Neuronal stem cell (in vitro differentiated cells): Measurements from ENCODE around the gene PPP1CA.
A peak's percentile ranks its signal among the peaks of the same experiment; 100 is the strongest.

Experiments
- DNase-seq: peaks from one replicate; pipeline ENCODE4 v3.0.0-alpha.2; 2013; ENCODE audit warnings: low spot score
- H2AFZ ChIP-seq: one replicate; pipeline ENCODE4 v1.6.1; 2013; ENCODE audit warnings: mild to moderate bottlenecking, low read length, inconsistent platforms
- H2AK5ac ChIP-seq: 2 replicates; pipeline ENCODE4 v1.6.1; 2013; ENCODE audit warnings: low read depth, mild to moderate bottlenecking, inconsistent platforms, low read length, moderate library complexity, mixed read lengths
- H2BK120ac ChIP-seq: 2 replicates; pipeline ENCODE4 v1.6.1; 2013; ENCODE audit warnings: low read depth, mild to moderate bottlenecking, inconsistent platforms, low read length, moderate library complexity, mixed read lengths
- H2BK12ac ChIP-seq: one replicate; pipeline ENCODE4 v1.6.1; 2013; ENCODE audit warnings: low read length, inconsistent platforms
- H2BK15ac ChIP-seq: 2 replicates; pipeline ENCODE4 v1.6.1; 2013; ENCODE audit warnings: mild to moderate bottlenecking, low read length, inconsistent platforms, mixed read lengths
- H2BK5ac ChIP-seq: one replicate; pipeline ENCODE4 v1.6.1; 2013; ENCODE audit warnings: inconsistent platforms, mild to moderate bottlenecking, low read length, moderate library complexity
- H3K14ac ChIP-seq: one replicate; pipeline ENCODE4 v1.6.1; 2013; ENCODE audit warnings: low read length, inconsistent platforms
- H3K18ac ChIP-seq: 2 replicates; pipeline ENCODE4 v1.6.1; 2013; ENCODE audit warnings: low read length, inconsistent platforms
- H3K23ac ChIP-seq: 2 replicates; pipeline ENCODE4 v1.6.1; 2013; ENCODE audit warnings: low read depth, mild to moderate bottlenecking, mixed read lengths, low read length, inconsistent platforms; ENCODE audit not compliant: poor library complexity
- H3K27ac ChIP-seq: replicated peaks from 3 replicates; pipeline ENCODE4 v1.5.1; 2013; ENCODE audit warnings: low read length, inconsistent platforms
- H3K27me3 ChIP-seq, 3 experiments: 2 replicates each; pipeline ENCODE4 v1.6.1; 2013; ENCODE audit warnings: low read length in 3 of 3, mild to moderate bottlenecking in 2 of 3, inconsistent platforms in 1 of 3, low read depth in 1 of 3, mixed read lengths in 1 of 3, moderate library complexity in 1 of 3; ENCODE audit not compliant: control insufficient read depth in 3 of 3, insufficient read depth in 3 of 3
- H3K36me3 ChIP-seq, 2 donors: replicated peaks in 1 of 2; 2 replicates each; pipeline ENCODE4 v1.6.1; 2013; ENCODE audit warnings: low read length in 2 of 2; ENCODE audit not compliant: control insufficient read depth in 2 of 2, insufficient read depth in 2 of 2
- H3K4ac ChIP-seq: 2 replicates; pipeline ENCODE4 v1.6.1; 2013; ENCODE audit warnings: inconsistent platforms, mild to moderate bottlenecking, low read length, moderate library complexity
- H3K4me1 ChIP-seq, 2 donors: 1 replicate in 1 of 2; 2 replicates in 1 of 2; pipeline ENCODE4 v1.6.1; 2013; ENCODE audit warnings: low read length in 2 of 2, low read depth in 1 of 2; ENCODE audit not compliant: control insufficient read depth in 2 of 2, insufficient read depth in 1 of 2
- H3K4me2 ChIP-seq: one replicate; pipeline ENCODE4 v1.6.1; 2013; ENCODE audit warnings: mild to moderate bottlenecking, low read length, inconsistent platforms; ENCODE audit not compliant: insufficient read depth, poor library complexity, severe bottlenecking
- H3K4me3 ChIP-seq, 2 donors: 2 replicates each; pipeline ENCODE4 v1.5.1; 2013; ENCODE audit warnings: low read length in 2 of 2, mild to moderate bottlenecking in 2 of 2, inconsistent platforms in 1 of 2, moderate library complexity in 1 of 2
- H3K79me1 ChIP-seq: one replicate; pipeline ENCODE4 v1.6.1; 2013; ENCODE audit warnings: low read depth, mild to moderate bottlenecking, inconsistent platforms, low read length, moderate library complexity
- H3K9ac ChIP-seq: one replicate; pipeline ENCODE4 v1.6.1; 2013; ENCODE audit warnings: mild to moderate bottlenecking, low read depth, low read length, inconsistent platforms; ENCODE audit not compliant: poor library complexity
- H3K9me3 ChIP-seq, 2 donors: replicated peaks in 1 of 2; 2 replicates each; pipeline versions ENCODE3 to v1.6.1; 2013; ENCODE audit warnings: low read length in 2 of 2, mild to moderate bottlenecking in 2 of 2, inconsistent platforms in 1 of 2, low read depth in 1 of 2, mixed read lengths in 1 of 2, moderate library complexity in 1 of 2; ENCODE audit not compliant: control insufficient read depth in 2 of 2, insufficient read depth in 1 of 2
- H4K8ac ChIP-seq: one replicate; pipeline ENCODE4 v1.6.1; 2013; ENCODE audit warnings: low read depth, mild to moderate bottlenecking, inconsistent platforms, low read length, moderate library complexity
- H4K91ac ChIP-seq: one replicate; pipeline ENCODE4 v1.6.1; 2013; ENCODE audit warnings: low read length, low read depth, mild to moderate bottlenecking, inconsistent platforms; ENCODE audit not compliant: poor library complexity
- WGBS, 2 donors: extraction: QIAGEN DNeasy Blood & Tissue Kit; methylation state at CpG; one replicate each; pipeline ENCODE4 v1.1.7; 2013; ENCODE audit warnings: missing lambda C conversion rate in 2 of 2, mixed read lengths in 1 of 2; ENCODE audit not compliant: insufficient read length in 2 of 2, insufficient replicate concordance in 1 of 2; ENCODE audit errors: extremely low coverage in 2 of 2; 5-methylcytosine and 5-hydroxymethylcytosine counted together

PPP1CA gene

GRCh38 chr11:67398661-67399563, 2.7 kb downstream of the PPP1CA start:
- Histone ChIP-seq H2BK15ac (no peak overlapping the region), H3K4me1 (peaks cover 10 to 23% of the 10 kb centered on the region in 2 donors), H3K9ac (no peak overlapping the region), H3K23ac (peak overlapping the region; percentile 35), H2AK5ac (no peak overlapping the region), H2BK120ac (no peak overlapping the region), H3K14ac (no peak overlapping the region), H3K4ac (no peak overlapping the region), H3K79me1 (peaks cover 15% of the 10 kb centered on the region), H3K27me3 (no peaks in the 10 kb centered on the region), H2AFZ (no peak overlapping the region), H2BK5ac (no peak overlapping the region), H4K8ac (no peak overlapping the region), H2BK12ac (no peak overlapping the region), H3K4me3 (peak overlapping the region in 1 of 2 donors; percentile 16), H3K27ac (no peak overlapping the region), H4K91ac (no peak overlapping the region), H3K36me3 (peaks cover 44 to 64% of the 10 kb centered on the region in 2 donors), H3K4me2 (no peak overlapping the region), H3K9me3 (no peaks in the 10 kb centered on the region), H3K18ac (no peak overlapping the region)
- DNase-seq: no peak
- WGBS, 2 donors: no CpG with 5 or more reads among the region's 31 CpGs

GRCh38 chr11:67397986-67398660, 3.5 kb downstream of the PPP1CA start:
- Histone ChIP-seq H4K91ac (no peak overlapping the region), H3K4ac (no peak overlapping the region), H2BK120ac (no peak overlapping the region), H3K27ac (no peak overlapping the region), H2AFZ (no peak overlapping the region), H2BK15ac (no peak overlapping the region), H3K4me2 (no peak overlapping the region), H3K18ac (no peak overlapping the region), H3K27me3 (no peaks in the 10 kb centered on the region), H3K23ac (no peak overlapping the region), H2BK12ac (no peak overlapping the region), H3K14ac (no peak overlapping the region), H3K4me1 (peaks cover 10 to 16% of the 10 kb centered on the region in 2 donors), H4K8ac (no peak overlapping the region), H2AK5ac (no peak overlapping the region), H3K36me3 (peaks cover 48 to 71% of the 10 kb centered on the region in 2 donors), H3K79me1 (peaks cover 15% of the 10 kb centered on the region), H2BK5ac (no peak overlapping the region), H3K4me3 (no peak overlapping the region), H3K9ac (no peak overlapping the region), H3K9me3 (no peaks in the 10 kb centered on the region)
- WGBS, 2 donors: no CpG with 5 or more reads among the region's 24 CpGs
- DNase-seq: no peak

GRCh38 chr11:67397536-67397935, 4.1 kb downstream of the PPP1CA start:
- Histone ChIP-seq H3K18ac (no peak overlapping the region), H2AFZ (no peak overlapping the region), H2BK12ac (no peak overlapping the region), H3K23ac (no peak overlapping the region), H3K27ac (no peak overlapping the region), H3K79me1 (peaks cover 17% of the 10 kb centered on the region), H3K9me3 (no peaks in the 10 kb centered on the region), H3K4me3 (no peak overlapping the region), H3K9ac (no peak overlapping the region), H3K36me3 (peaks cover 48 to 72% of the 10 kb centered on the region in 2 donors), H3K27me3 (no peaks in the 10 kb centered on the region), H2BK15ac (no peak overlapping the region), H4K91ac (no peak overlapping the region), H2AK5ac (no peak overlapping the region), H3K4me1 (peaks cover 13 to 16% of the 10 kb centered on the region in 2 donors), H3K4ac (no peak overlapping the region), H3K14ac (no peak overlapping the region), H3K4me2 (no peak overlapping the region), H4K8ac (no peak overlapping the region), H2BK5ac (no peak overlapping the region), H2BK120ac (no peak overlapping the region)
- no peak for DNase-seq
- no CpG with 5 or more reads among the region's 6 CpGs for WGBS, 2 donors
